Chondrocyte (in vitro differentiated cells): ENCODE measurements around the gene DUSP22. TPM values are rescaled to one million over a fixed set of nuclear protein-coding genes. Genes with fewer than 3 reads are reported as not detected.

ENCODE experiments used
- DNase-seq: peaks from one replicate; pipeline ENCODE4 v3.0.0; 2021; ENCODE audit warnings: mixed read lengths, low spot score
- H3K27ac Mint-ChIP-seq: one replicate; pipeline ENCODE4 v1.8.0; 2021; ENCODE audit warnings: mild to moderate bottlenecking, moderate library complexity, mixed read lengths; ENCODE audit not compliant: unreplicated experiment
- H3K27me3 Mint-ChIP-seq: 2 replicates; pipeline ENCODE4 v1.8.0; 2021; ENCODE audit warnings: low read depth, mixed read lengths
- H3K36me3 Mint-ChIP-seq: 2 replicates; pipeline ENCODE4 v1.8.0; 2021; ENCODE audit warnings: low read depth, mixed read lengths
- H3K4me1 Mint-ChIP-seq: 2 replicates; pipeline ENCODE4 v1.8.0; 2021; ENCODE audit warnings: low read depth, mild to moderate bottlenecking, mixed read lengths
- H3K4me3 Mint-ChIP-seq: one replicate; pipeline ENCODE4 v1.8.0; 2021; ENCODE audit warnings: mild to moderate bottlenecking, moderate library complexity, mixed read lengths; ENCODE audit not compliant: unreplicated experiment
- H3K9me3 Mint-ChIP-seq: 2 replicates; pipeline ENCODE4 v1.8.0; 2021; ENCODE audit warnings: low read depth, mixed read lengths
- total RNA-seq: library from RNA; stranded (reverse); gene quantifications from 3 replicates; pipeline ENCODE4 v1.2.1, GENCODE V29; 2021
- TF ChIP-seq, protein P1 (sequence below): fragments of 200-600 bp; sonication (generic); IDR thresholded peaks from 2 replicates; pipeline ENCODE4 v1.5.0; 2021; ENCODE audit warnings: antibody characterized with exemption, mild to moderate bottlenecking, moderate library complexity

The DUSP22 gene
- total RNA-seq, 1 donor from 2014 or later = 34.2 TPM

GRCh38 chr6:387293-387741 is 95.0 kb downstream of the DUSP22 start:
- no peak for DNase-seq
- H3K4me1 Mint-ChIP-seq = peaks cover 8% of the 10 kb centered on the region
- H3K9me3 Mint-ChIP-seq = no peaks in the 10 kb centered on the region
- H3K4me3 Mint-ChIP-seq = no peak overlapping the region
- TF ChIP-seq, protein P1, sequence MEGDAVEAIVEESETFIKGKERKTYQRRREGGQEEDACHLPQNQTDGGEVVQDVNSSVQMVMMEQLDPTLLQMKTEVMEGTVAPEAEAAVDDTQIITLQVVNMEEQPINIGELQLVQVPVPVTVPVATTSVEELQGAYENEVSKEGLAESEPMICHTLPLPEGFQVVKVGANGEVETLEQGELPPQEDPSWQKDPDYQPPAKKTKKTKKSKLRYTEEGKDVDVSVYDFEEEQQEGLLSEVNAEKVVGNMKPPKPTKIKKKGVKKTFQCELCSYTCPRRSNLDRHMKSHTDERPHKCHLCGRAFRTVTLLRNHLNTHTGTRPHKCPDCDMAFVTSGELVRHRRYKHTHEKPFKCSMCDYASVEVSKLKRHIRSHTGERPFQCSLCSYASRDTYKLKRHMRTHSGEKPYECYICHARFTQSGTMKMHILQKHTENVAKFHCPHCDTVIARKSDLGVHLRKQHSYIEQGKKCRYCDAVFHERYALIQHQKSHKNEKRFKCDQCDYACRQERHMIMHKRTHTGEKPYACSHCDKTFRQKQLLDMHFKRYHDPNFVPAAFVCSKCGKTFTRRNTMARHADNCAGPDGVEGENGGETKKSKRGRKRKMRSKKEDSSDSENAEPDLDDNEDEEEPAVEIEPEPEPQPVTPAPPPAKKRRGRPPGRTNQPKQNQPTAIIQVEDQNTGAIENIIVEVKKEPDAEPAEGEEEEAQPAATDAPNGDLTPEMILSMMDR = no peak
- H3K27me3 Mint-ChIP-seq = peaks cover 59% of the 10 kb centered on the region
- H3K27ac Mint-ChIP-seq = no peak overlapping the region
- peaks cover 1% of the 10 kb centered on the region for H3K36me3 Mint-ChIP-seq

DNA sequence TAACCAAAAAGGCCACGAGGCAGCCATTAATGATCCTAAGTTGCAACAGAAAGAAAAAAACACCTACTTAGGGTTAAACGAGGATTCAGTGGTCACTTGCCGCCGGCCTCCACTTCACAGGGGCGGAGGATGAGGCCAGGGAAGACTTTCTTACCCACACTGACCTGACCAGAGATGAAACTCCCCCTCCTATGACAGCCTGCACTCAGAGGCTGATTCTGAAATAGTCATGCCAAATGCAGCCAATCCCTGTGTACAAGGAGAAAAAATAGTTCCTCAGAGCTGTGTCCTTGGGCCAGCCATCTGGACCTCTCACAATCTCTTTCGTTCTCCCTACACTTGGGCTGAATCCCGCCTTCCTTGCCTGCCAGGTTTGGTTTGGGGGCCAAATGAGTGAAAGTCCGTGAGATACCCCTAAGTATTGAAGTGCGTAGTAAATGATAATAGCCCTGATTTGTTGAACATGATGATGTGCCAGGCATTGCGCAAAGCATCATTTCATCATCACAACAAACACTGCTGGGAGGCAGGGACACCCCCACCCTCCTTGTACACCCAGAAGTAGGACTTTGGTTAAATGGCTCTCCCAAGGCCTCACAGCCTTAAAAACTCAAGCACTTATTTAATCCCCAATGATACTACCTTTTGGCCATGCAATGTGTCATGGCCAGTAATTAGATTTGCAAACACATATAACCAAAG is 96.1 kb downstream of the DUSP22 start:
- no peak for DNase-seq
- H3K27me3 Mint-ChIP-seq = peaks cover 65% of the 10 kb centered on the region

DNA sequence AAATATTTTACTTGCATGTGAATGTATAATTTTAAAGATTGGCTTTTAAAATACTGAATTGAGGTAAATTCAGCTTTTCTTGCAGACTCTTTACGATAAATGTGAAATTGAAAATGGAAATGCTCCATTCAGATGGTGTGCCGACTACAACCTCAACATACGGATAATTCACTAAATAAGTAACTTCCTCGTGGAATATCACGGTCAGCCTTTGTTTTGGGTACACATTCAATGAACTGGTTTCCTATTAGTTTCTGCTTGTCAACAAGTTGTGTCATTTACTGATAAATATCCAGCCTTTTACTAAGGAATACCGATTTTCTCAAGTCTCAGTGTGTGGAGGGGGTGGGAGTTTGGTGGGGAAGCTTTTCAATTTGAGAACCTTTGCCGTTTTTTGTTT is 96.9 kb downstream of the DUSP22 start:
- Mint-ChIP-seq H3K4me1 (peaks cover 23% of the 10 kb centered on the region), H3K9me3 (no peaks in the 10 kb centered on the region), H3K27ac (no peak overlapping the region), H3K27me3 (peaks cover 65% of the 10 kb centered on the region), H3K36me3 (peaks cover 5% of the 10 kb centered on the region), H3K4me3 (no peak overlapping the region)
- DNase-seq = no peak
- TF ChIP-seq, protein P1 = no peak

More for the DNA sequence above, 96.1 kb downstream of the DUSP22 start:
- H3K36me3 Mint-ChIP-seq = peaks cover 3% of the 10 kb centered on the region
- H3K27ac Mint-ChIP-seq = no peak overlapping the region
- H3K4me1 Mint-ChIP-seq = peaks cover 16% of the 10 kb centered on the region
- TF ChIP-seq, protein P1 = no peak
- H3K9me3 Mint-ChIP-seq = no peaks in the 10 kb centered on the region
- H3K4me3 Mint-ChIP-seq = no peak overlapping the region

- H3K4me1 Mint-ChIP-seq = peaks cover 23% of the 10 kb centered on the region
- DNase-seq = no peak
- peaks cover 5% of the 10 kb centered on the region for H3K36me3 Mint-ChIP-seq
- H3K9me3 Mint-ChIP-seq = no peaks in the 10 kb centered on the region
- H3K27ac Mint-ChIP-seq = no peak overlapping the region
- H3K27me3 Mint-ChIP-seq = peaks cover 64% of the 10 kb centered on the region
- no peak overlapping the region for H3K4me3 Mint-ChIP-seq
- TF ChIP-seq, protein P1 = no peak
These were observed 97.3 kb downstream of the DUSP22 start for GRCh38 chr6:389622-390021.

DNA sequence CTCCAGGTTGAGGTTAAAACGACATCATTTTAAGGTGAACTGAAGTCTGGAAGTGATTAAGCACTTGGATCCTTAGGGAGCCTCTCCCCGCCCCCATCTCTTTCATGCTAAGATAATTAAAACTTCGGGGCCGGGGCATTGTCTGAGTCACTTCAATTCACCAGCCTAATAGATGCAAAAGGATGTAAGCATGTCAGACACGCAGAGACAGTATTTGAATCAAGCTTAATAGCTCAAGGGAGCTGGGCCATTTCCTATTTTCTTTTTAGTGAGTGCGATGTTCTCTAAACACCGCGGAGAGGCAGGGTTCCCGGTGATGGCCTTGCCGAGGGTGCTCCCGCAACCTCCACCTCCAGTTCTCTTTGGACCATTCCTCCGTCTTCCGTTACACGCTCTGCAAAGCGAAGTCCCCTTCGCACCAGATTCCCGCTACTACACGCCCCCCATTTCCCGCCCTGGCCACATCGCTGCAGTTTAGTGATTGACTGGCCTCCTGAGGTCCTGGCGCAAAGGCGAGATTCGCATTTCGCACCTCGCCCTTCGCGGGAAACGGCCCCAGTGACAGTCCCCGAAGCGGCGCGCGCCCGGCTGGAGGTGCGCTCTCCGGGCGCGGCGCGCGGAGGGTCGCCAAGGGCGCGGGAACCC is 98.7 kb downstream of the DUSP22 start:
- H3K27ac Mint-ChIP-seq = no peak overlapping the region

More for the DNA sequence above, 98.7 kb downstream of the DUSP22 start:
- H3K4me1 Mint-ChIP-seq = peaks cover 23% of the 10 kb centered on the region
- no peak for DNase-seq
- H3K4me3 Mint-ChIP-seq = peak overlapping the region; percentile 61
- TF ChIP-seq, protein P1 = peak; percentile 24
- no peaks in the 10 kb centered on the region for H3K9me3 Mint-ChIP-seq
- peaks cover 7% of the 10 kb centered on the region for H3K36me3 Mint-ChIP-seq
- H3K27me3 Mint-ChIP-seq = peaks cover 71% of the 10 kb centered on the region
